GM18867 (cell line): ENCODE measurements around the gene C12orf43.

Experiments
- ATAC-seq: cut with Tn5 transposase; IDR thresholded peaks from one replicate; pipeline ENCODE4 v1.9.1; 2021; ENCODE audit warnings: mild to moderate bottlenecking, moderate library complexity; ENCODE audit not compliant: unreplicated experiment

The C12orf43 gene

GRCh38 chr12:120979862-120980696 is 36.2 kb downstream of the C12orf43 start:
- no peak for ATAC-seq

GRCh38 chr12:120979220-120979861 is 36.9 kb downstream of the C12orf43 start:
- ATAC-seq, result no peak

- no peak for ATAC-seq
These were observed 37.7 kb downstream of the C12orf43 start, which contains the start of gene HNF1A for GRCh38 chr12:120978296-120979219. TSS of gene HNF1A (plus strand) at chr12:120978543. CDS start at chr12:120978769, 226 bp downstream.

- ATAC-seq, result no peak
These were observed 38.6 kb downstream of the C12orf43 start for GRCh38 chr12:120977531-120978295.

- ATAC-seq, result no peak
These were observed 43.3 kb downstream of the C12orf43 start for GRCh38 chr12:120972870-120973543.

GRCh38 chr12:120971299-120972180 is 44.7 kb downstream of the C12orf43 start:
- no peak for ATAC-seq

- no peak for ATAC-seq
These were observed 46.0 kb downstream of the C12orf43 start for GRCh38 chr12:120970310-120970709.

- ATAC-seq, result no peak
These were observed 50.7 kb downstream of the C12orf43 start for GRCh38 chr12:120965534-120966091.

GRCh38 chr12:120964298-120964697 is 52.0 kb downstream of the C12orf43 start:
- no peak for ATAC-seq

- no peak for ATAC-seq
These were observed 53.7 kb downstream of the C12orf43 start for GRCh38 chr12:120962532-120963020.

- no peak for ATAC-seq
These were observed 54.4 kb downstream of the C12orf43 start for GRCh38 chr12:120961604-120962531.

GRCh38 chr12:120960657-120961056 is 55.6 kb downstream of the C12orf43 start:
- ATAC-seq, result no peak

GRCh38 chr12:120959111-120959878 is 57.0 kb downstream of the C12orf43 start:
- ATAC-seq, result no peak

GRCh38 chr12:120956579-120957300 is 59.5 kb downstream of the C12orf43 start:
- no peak for ATAC-seq

- ATAC-seq, result no peak
These were observed 61.1 kb downstream of the C12orf43 start for GRCh38 chr12:120955232-120955631.

GRCh38 chr12:120950807-120951206 is 65.5 kb downstream of the C12orf43 start:
- no peak for ATAC-seq
